Activated naive CD8-positive, alpha-beta T cell treated with anti-CD3 and anti-CD28 coated beads, Interleukin-2, amount 10 ng/mL, durations not matched to agents 7 days and 5 days (primary cell): ENCODE data around the gene EIF6. TPM values are rescaled to one million over a fixed set of nuclear protein-coding genes. Genes with fewer than 3 reads are reported as not detected.

Source experiments
- ATAC-seq: fragments of 150-1000 bp; cut with Tn5 transposase; one replicate; pipeline ENCODE4 v1.10.0; 2021; ENCODE audit warnings: low read depth, moderate library complexity
- POLR2A ChIA-PET: fragments of 350-600 bp; sonication (Branson Sonifier 250); formaldehyde crosslinking; loops from one replicate; lab custom pipeline; 2021; ENCODE audit warnings: antibody characterized with exemption; lab: Charles Lee
- DNase-seq: peaks from one replicate; pipeline ENCODE4 v3.0.0; 2021
- H3K27ac Mint-ChIP-seq: one replicate; pipeline ENCODE4 v1.8.0; 2022; ENCODE audit warnings: mild to moderate bottlenecking, mixed read lengths
- H3K27me3 Mint-ChIP-seq: one replicate; pipeline ENCODE4 v1.8.0; 2022; ENCODE audit warnings: mild to moderate bottlenecking, moderate library complexity, mixed read lengths
- H3K36me3 Mint-ChIP-seq: one replicate; pipeline ENCODE4 v1.8.0; 2021; ENCODE audit warnings: mild to moderate bottlenecking, mixed read lengths
- H3K4me1 Mint-ChIP-seq: one replicate; pipeline ENCODE4 v1.8.0; 2021; ENCODE audit warnings: mixed read lengths
- H3K4me3 Mint-ChIP-seq: one replicate; pipeline ENCODE4 v1.8.0; 2022; ENCODE audit warnings: mild to moderate bottlenecking, moderate library complexity, mixed read lengths
- H3K9me3 Mint-ChIP-seq: one replicate; pipeline ENCODE4 v1.8.0; 2021; ENCODE audit warnings: mixed read lengths
- total RNA-seq, 2 experiments: library from RNA; stranded (reverse); gene quantifications; one replicate each; pipeline ENCODE4 v1.2.3, GENCODE V29; 2021

Gene EIF6
- total RNA-seq, 2 experiments from 2014 or later, result 81.0 to 83.9 TPM

DNA sequence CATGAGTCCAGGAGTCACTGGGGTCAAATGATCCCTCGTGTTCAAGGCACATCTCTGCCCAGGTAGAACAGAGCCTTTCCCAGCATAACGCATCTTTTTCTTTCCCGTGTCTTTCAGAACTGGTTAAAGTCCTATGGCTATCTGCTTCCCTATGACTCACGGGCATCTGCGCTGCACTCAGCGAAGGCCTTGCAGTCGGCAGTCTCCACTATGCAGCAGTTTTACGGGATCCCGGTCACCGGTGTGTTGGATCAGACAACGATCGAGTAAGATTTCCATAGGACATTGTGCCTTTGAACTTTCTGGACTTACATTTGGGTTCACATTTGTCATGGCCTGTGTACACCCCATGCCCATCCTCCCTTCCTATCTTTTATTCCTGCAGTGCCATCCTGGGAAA lies 37.8 kb downstream of the EIF6 start:
- no peak overlapping the region for H3K4me3 Mint-ChIP-seq
- POLR2A ChIA-PET, result no interaction called here
- no peak overlapping the region for H3K27ac Mint-ChIP-seq
- no peaks in the 10 kb centered on the region for H3K36me3 Mint-ChIP-seq
- peaks cover 11% of the 10 kb centered on the region for H3K4me1 Mint-ChIP-seq
- peaks cover 4% of the 10 kb centered on the region for H3K27me3 Mint-ChIP-seq
- no peaks in the 10 kb centered on the region for H3K9me3 Mint-ChIP-seq
- DNase-seq (no peak), ATAC-seq (no peak)

DNA sequence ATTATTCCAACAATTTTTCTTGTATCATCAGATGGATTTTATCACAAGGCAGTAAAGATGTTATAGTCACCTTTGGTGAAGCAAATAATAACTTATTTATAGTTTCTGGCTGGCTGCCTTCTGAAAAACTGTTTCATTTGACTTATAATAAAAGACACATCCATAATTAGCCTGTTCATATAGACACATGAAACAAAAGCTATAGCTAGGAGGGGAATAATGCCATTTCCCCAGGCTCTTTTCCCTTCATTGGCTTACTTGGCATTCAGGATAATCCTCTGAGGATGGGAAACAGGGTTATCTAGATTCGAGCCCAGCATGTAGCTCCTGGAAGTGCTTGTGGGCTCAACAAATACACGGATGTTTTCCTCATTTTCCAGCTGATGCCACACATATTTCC lies 40.6 kb downstream of the EIF6 start:
- H3K36me3 Mint-ChIP-seq, result no peaks in the 10 kb centered on the region
- no peak overlapping the region for H3K27ac Mint-ChIP-seq
- POLR2A ChIA-PET, result no interaction called here
- H3K4me1 Mint-ChIP-seq, result no peaks in the 10 kb centered on the region
- H3K9me3 Mint-ChIP-seq, result no peaks in the 10 kb centered on the region
- no peak for DNase-seq
- H3K4me3 Mint-ChIP-seq, result no peak overlapping the region
- no peak for ATAC-seq
- H3K27me3 Mint-ChIP-seq, result peaks cover 4% of the 10 kb centered on the region

DNA sequence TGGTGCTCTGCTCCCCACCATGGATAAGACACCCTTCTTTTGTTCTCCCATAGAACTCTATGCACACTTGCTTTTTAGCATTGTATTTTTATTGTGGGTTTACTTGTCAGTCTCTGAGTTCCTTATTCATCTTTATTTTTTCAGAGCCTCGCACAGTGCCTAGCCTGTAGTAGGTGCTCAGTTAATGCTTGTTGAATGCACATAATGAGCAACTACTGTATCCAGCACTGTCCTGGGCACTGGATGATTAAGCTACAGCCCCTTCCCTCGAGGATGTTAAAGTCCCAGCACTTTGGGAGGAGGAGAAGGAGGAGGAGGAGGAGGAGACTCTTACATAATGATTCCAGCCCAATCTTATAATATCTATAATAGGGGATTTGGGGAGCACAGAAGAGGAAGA lies 41.3 kb downstream of the EIF6 start:
- no peaks in the 10 kb centered on the region for H3K4me1 Mint-ChIP-seq
- H3K9me3 Mint-ChIP-seq, result no peaks in the 10 kb centered on the region
- POLR2A ChIA-PET, result interaction anchor here (0.6 to 0.9 kb wide), 2 partner anchors 35 to 65 kb away, joined by 3 to 5 read pairs; partner anchors contain the start of gene MMP24OS
- H3K36me3 Mint-ChIP-seq, result no peaks in the 10 kb centered on the region
- H3K27me3 Mint-ChIP-seq, result peaks cover 4% of the 10 kb centered on the region
- DNase-seq (no peak), ATAC-seq (no peak)
- H3K27ac Mint-ChIP-seq, result no peak overlapping the region
- H3K4me3 Mint-ChIP-seq, result no peak overlapping the region

DNA sequence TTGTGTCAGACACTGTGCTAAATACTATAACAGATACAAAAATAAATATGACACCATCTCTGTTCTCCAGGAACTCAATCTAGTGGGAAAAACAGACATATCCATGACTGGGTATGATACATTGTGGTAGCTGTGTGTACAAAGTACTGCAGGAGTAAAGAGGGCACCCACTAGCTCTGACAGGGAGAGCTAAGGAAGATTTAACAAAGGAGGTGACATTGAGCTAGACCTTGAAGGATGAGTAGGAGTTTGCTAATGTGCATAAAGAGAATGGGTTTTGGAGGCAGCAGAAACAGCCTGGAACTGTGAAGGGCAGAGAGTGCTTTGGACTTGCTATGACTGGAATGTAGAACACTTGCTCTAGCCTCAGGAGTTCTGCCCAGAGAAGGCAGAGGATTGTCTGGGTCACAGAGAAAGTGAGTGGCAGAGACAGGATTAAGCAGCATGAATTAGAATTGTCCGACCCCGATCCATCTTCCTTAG lies 43.7 kb downstream of the EIF6 start:
- peak overlapping the region; percentile 33 for H3K27ac Mint-ChIP-seq
- no peaks in the 10 kb centered on the region for H3K4me1 Mint-ChIP-seq
- H3K9me3 Mint-ChIP-seq, result no peaks in the 10 kb centered on the region
- no peak for DNase-seq
- ATAC-seq, result no peak
- no peak overlapping the region for H3K4me3 Mint-ChIP-seq
- peaks cover 2% of the 10 kb centered on the region for H3K27me3 Mint-ChIP-seq
- POLR2A ChIA-PET, result interaction anchor here (0.5 kb wide), 1 partner anchor 1887 kb away, joined by 4 read pairs; no protein-coding TSS in a partner anchor
- peaks cover 4% of the 10 kb centered on the region for H3K36me3 Mint-ChIP-seq

DNA sequence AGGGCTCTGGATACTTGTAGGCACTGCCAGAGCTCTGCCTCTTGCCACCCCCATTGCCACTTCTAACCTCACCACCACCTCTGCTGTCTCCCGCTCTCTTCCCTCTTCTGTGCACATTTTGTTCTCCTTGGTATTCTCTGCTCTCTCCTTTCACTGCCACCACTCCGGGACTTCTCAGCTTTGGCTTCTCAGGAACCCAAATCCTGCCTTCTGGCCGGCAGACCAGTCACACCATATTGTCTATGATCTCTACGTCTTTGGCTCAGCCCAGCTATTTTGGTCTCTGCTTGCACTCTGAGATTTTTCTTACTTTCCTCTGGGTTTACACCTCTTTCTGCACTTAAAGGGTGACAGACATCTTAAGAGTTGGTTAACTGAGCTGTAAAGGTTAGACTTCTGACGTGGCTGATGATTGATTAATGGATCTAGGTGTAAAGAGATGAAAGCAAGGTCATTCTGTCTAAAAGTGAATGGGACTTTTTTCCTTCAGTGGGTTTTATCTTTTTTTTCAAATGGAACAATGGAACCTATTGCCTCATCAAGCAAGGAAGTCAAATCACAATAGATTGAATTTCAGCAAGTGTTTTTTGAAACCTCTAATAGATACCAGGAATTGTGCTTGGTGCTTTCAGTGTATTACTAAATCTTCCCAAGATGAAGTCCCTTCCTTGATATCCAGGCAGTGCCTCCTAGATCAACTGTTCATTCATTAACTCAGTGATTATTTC lies 44.3 kb downstream of the EIF6 start:
- H3K27me3 Mint-ChIP-seq, result peaks cover 2% of the 10 kb centered on the region
- H3K9me3 Mint-ChIP-seq, result no peaks in the 10 kb centered on the region
- no peak overlapping the region for H3K27ac Mint-ChIP-seq
- DNase-seq, result no peak
- H3K4me1 Mint-ChIP-seq, result no peaks in the 10 kb centered on the region
- POLR2A ChIA-PET, result no interaction called here
- H3K4me3 Mint-ChIP-seq, result no peak overlapping the region
- no peak for ATAC-seq
- peaks cover 4% of the 10 kb centered on the region for H3K36me3 Mint-ChIP-seq

DNA sequence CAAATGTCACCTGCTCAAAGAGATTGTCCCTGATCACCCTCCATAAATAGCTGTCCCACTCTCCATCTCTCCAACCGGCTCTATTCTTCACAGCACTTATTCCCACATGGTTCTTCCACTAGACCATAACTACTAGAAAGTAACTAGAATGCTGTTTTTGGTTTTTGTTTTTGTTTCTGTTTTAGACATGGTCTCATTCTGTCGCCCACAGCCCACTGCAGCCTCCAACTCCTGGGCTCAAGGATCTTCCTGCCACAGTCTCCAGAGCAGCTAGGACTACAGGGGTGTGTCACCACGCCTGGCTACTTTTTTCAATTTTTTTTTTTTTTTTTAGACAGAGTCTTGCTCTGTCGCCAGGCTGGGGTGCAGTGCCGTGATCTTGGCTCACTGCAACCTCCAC lies 45.8 kb downstream of the EIF6 start:
- Mint-ChIP-seq H3K27me3 (no peaks in the 10 kb centered on the region), H3K9me3 (no peaks in the 10 kb centered on the region), H3K4me1 (no peaks in the 10 kb centered on the region), H3K4me3 (no peak overlapping the region), H3K27ac (no peak overlapping the region), H3K36me3 (peaks cover 5% of the 10 kb centered on the region)
- POLR2A ChIA-PET, result no interaction called here
- DNase-seq (no peak), ATAC-seq (no peak)

DNA sequence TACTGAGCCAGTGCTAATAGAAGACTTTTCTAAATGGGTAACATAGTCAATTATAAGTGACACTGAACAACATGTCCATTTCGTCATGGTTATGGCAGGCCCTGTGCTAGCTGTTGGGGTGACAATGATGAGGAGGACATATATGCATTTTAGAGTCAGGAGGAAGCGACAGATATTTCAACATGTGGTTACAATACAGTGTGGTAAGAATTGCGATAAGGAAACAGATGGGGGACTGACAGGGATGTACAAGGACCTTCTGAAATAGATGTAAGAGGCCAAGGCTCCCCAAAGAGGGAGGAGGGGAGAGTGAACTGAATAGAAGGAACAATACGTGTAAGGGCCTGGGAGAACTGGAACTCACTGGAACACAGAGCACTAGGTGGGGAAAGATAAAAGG lies 46.4 kb downstream of the EIF6 start:
- POLR2A ChIA-PET, result no interaction called here
- Mint-ChIP-seq H3K4me3 (no peak overlapping the region), H3K27me3 (no peaks in the 10 kb centered on the region), H3K36me3 (peaks cover 5% of the 10 kb centered on the region), H3K9me3 (no peaks in the 10 kb centered on the region), H3K4me1 (no peaks in the 10 kb centered on the region), H3K27ac (no peak overlapping the region)
- ATAC-seq (no peak), DNase-seq (no peak)

DNA sequence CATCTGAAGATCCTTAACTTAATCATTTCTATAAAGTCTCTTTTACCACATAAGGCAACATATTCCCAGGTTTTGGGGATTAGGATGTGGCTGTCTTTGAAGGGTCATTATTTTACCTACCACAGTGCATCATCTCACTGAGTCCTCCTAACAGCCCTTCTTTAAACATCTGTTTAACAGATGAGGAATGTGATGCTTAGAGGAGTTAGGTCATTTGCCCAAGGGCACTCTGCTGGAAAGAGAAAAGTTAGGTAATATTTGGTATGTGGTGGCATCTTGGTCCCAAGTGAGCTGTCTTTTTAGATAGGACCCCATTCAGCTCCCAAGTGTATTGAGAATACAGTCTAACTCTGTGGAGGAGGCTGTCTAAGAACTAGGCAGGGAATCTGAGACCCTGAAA lies 47.1 kb downstream of the EIF6 start:
- Mint-ChIP-seq H3K4me1 (peaks cover 2% of the 10 kb centered on the region), H3K36me3 (peaks cover 5% of the 10 kb centered on the region), H3K27ac (no peak overlapping the region), H3K9me3 (no peaks in the 10 kb centered on the region), H3K27me3 (no peaks in the 10 kb centered on the region), H3K4me3 (no peak overlapping the region)
- DNase-seq (no peak), ATAC-seq (no peak)
- POLR2A ChIA-PET, result interaction anchor here (0.6 kb wide), 1 partner anchor 16 kb away, joined by 3 read pairs; no protein-coding TSS in a partner anchor

DNA sequence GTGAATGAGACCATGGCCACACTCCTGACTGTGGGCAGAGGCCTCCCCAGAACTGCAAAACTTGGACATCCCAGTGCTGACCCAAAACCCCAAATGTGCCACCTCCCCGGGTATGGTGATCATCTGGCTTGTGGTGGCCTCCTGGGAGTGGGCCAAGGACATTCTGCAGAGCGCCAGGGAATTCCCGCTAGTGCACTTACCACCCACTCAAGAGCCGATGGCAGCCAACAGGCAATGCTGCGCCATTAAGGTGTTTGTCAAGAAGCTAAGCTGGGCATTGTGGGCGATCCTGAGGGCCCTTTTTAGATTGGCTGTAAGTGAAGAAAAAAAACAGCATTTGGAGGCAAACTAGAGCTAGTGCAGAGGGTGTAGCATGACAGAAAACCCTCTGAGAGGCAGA lies 48.7 kb downstream of the EIF6 start:
- H3K36me3 Mint-ChIP-seq, result peaks cover 8% of the 10 kb centered on the region

DNA sequence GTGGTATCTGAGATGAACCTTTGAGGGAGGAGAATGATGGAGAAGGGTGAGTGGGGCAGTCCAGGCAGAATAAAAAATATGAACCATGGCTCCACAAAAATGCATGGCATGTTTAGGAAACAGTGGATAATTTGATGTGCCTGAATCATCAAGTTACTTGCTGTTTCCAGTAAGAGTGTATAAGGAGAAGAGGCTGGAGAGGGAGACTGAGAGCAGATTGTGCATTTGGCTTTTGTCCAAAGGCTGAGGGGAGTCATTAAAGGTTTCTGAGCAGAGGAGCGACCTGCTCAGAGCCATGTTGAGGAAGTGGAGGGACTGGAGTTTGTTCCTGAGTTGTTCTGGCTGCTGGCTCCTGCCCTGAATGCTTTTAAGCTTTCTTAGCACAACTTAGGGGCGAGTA lies 52.0 kb downstream of the EIF6 start:
- Mint-ChIP-seq H3K27me3 (peaks cover 20% of the 10 kb centered on the region), H3K27ac (no peak overlapping the region), H3K9me3 (no peaks in the 10 kb centered on the region), H3K4me1 (peaks cover 5% of the 10 kb centered on the region), H3K36me3 (peaks cover 9% of the 10 kb centered on the region), H3K4me3 (no peak overlapping the region)
- DNase-seq, result no peak
- no peak for ATAC-seq
- POLR2A ChIA-PET, result no interaction called here

More for the DNA sequence above, 48.7 kb downstream of the EIF6 start:
- Mint-ChIP-seq H3K27me3 (no peaks in the 10 kb centered on the region), H3K27ac (no peak overlapping the region), H3K4me1 (peaks cover 5% of the 10 kb centered on the region), H3K9me3 (no peaks in the 10 kb centered on the region), H3K4me3 (no peak overlapping the region)
- POLR2A ChIA-PET, result no interaction called here
- no peak for ATAC-seq
- no peak for DNase-seq

Other genes starting within 250 kb of the EIF6 start
- gene TRPC4AP, start 192.0 kb downstream of the EIF6 start, total RNA-seq, result 10 to 100 TPM; 59.9 to 60.6 TPM
- 10 to 100 TPM; 23.4 to 24.2 TPM for gene EDEM2, start 137.4 kb downstream of the EIF6 start, total RNA-seq
- 1 to 10 TPM; 2.1 to 2.4 TPM for gene PROCR, start 112.7 kb downstream of the EIF6 start, total RNA-seq
- gene MMP24, start 58.1 kb downstream of the EIF6 start, total RNA-seq, result under 1 TPM; 0.08 to 0.20 TPM
- gene MMP24OS, start 6.7 kb downstream of the EIF6 start, total RNA-seq, result 10 to 100 TPM; 64.3 to 70.1 TPM
- gene FAM83C, start 7.7 kb upstream of the EIF6 start, total RNA-seq, result not detected
- gene UQCC1, start 127.2 kb upstream of the EIF6 start, total RNA-seq, result 10 to 100 TPM; 58.7 to 63.7 TPM
- not detected for gene GDF5, start 153.5 kb upstream of the EIF6 start, total RNA-seq
- gene CEP250, start 170.8 kb upstream of the EIF6 start, total RNA-seq, result 10 to 100 TPM; 82.9 to 84.5 TPM
- not detected for gene C20orf173, start 244.9 kb upstream of the EIF6 start, total RNA-seq